Mucosa of descending colon (tissue), 3 donors: ENCODE measurements around the gene IPO13. TPM values are rescaled to one million over a fixed set of nuclear protein-coding genes. Genes with fewer than 3 reads are reported as not detected.
A peak's percentile ranks its signal among the peaks of the same experiment; 100 is the strongest.

ENCODE experiments used
- ATAC-seq: fragments of 200-7000 bp; cut with Tn5 transposase; one replicate; pipeline ENCODE4 v1.9.1; 2020; ENCODE audit warnings: mild to moderate bottlenecking, moderate library complexity
- DNase-seq, 3 donors: peaks; one replicate each; pipeline ENCODE4 v3.0.0-alpha.2; 2020
- H3K36me3 ChIP-seq: fragments of 200-600 bp; one replicate; pipeline ENCODE4 v1.8.0; 2021; ENCODE audit warnings: low read depth, mild to moderate bottlenecking
- H3K4me1 ChIP-seq: fragments of 200-600 bp; one replicate; pipeline ENCODE4 v1.8.0; 2021; ENCODE audit warnings: low read depth, mild to moderate bottlenecking
- H3K4me3 ChIP-seq: fragments of 200-600 bp; one replicate; pipeline ENCODE4 v1.8.0; 2021; ENCODE audit warnings: mild to moderate bottlenecking
- H3K9me3 ChIP-seq: fragments of 200-600 bp; one replicate; pipeline ENCODE4 v1.8.0; 2021; ENCODE audit warnings: mild to moderate bottlenecking
- CTCF ChIP-seq: fragments of 200-600 bp; IDR thresholded peaks from one replicate; pipeline ENCODE4 v1.8.0; 2022; ENCODE audit warnings: antibody characterized with exemption, mild to moderate bottlenecking
- intact Hi-C, 2 donors: fragments of 100-400 bp; cut with DNase I in 1 of 2; cut with micrococcal nuclease in 1 of 2; formaldehyde crosslinking; loops; one replicate each; pipeline versions ENCODE4 v1.11.0 to v1.11.1; 2022; cut with DNase I, micrococcal nuclease
- total RNA-seq, 3 donors: library from RNA; stranded (reverse); fragmentation: NEBNext Ultra II Directional in 2 of 3; extraction: Animal tissue kit (Norgen Biotek cat#: 25700) in 2 of 3; gene quantifications; one replicate each; pipeline versions ENCODE4 v1.2.1 to v1.2.4, GENCODE V29; 2021 to 2023
- donor health status: DM: no; HTN: no; CAD: no; lungs with moderate emphysema.
- donor health status: DM: no; HTN: no; CAD: no.
- donor health status: DM: no; HTN: yes; CAD: no.

The IPO13 gene
- total RNA-seq, 3 donors from 2014 or later, result 21.5 to 32.6 (median 22.3) TPM

DNA sequence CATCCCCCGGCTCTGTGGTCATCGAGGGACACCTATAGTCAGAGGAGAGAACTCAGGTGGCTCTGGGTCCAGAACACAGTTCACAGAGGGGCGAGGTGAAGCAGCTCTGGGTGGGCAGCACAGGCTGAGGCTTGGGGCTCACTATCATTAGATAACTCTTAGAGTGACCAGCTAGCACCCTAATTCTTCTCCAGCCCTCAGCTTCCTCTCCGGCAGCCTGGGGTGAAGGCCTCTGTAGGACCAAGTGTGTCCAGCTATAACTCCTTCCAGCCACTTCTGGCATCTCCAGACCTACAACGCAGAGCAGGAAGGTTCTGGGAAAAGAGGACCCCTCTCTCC lies 11.8 kb upstream of the IPO13 start:
- ATAC-seq (no peak), DNase-seq (no peak)
- Histone ChIP-seq H3K9me3 (no peaks in the 10 kb centered on the region), H3K4me3 (no peak overlapping the region), H3K4me1 (peaks cover 20% of the 10 kb centered on the region), H3K36me3 (no peaks in the 10 kb centered on the region)
- TF ChIP-seq CTCF, result no peak
- intact Hi-C loops, result loop anchor here (2.0 kb wide), 1 partner anchor 172 kb away; no protein-coding TSS in a partner anchor

- DNase-seq, result peak; percentile 75 to 82 (median 80)
Measured at GRCh38 chr1:43935711-43936427, 10.9 kb upstream of the IPO13 start.

GRCh38 chr1:43936431-43937151 lies 10.2 kb upstream of the IPO13 start:
- peak; percentile 34 for ATAC-seq
- Histone ChIP-seq H3K4me1 (peaks cover 20% of the 10 kb centered on the region), H3K36me3 (no peaks in the 10 kb centered on the region), H3K4me3 (peak overlapping the region; percentile 17), H3K9me3 (no peaks in the 10 kb centered on the region)
- peak; percentile 42 to 67 (median 59) for DNase-seq
- intact Hi-C loops, result no loop called here
- no peak for TF ChIP-seq CTCF

More at GRCh38 chr1:43935711-43936427, 10.9 kb upstream of the IPO13 start:
- intact Hi-C loops, result loop anchor here (2.0 kb wide), 1 partner anchor 173 kb away; no protein-coding TSS in a partner anchor
- peak overlapping the region; percentile 17 for H3K4me3 ChIP-seq
- peaks cover 20% of the 10 kb centered on the region for H3K4me1 ChIP-seq
- TF ChIP-seq CTCF, result no peak
- peak; percentile 85 for ATAC-seq
- no peaks in the 10 kb centered on the region for H3K36me3 ChIP-seq
- no peaks in the 10 kb centered on the region for H3K9me3 ChIP-seq

GRCh38 chr1:43937179-43937865 lies 9.4 kb upstream of the IPO13 start:
- Histone ChIP-seq H3K9me3 (no peaks in the 10 kb centered on the region), H3K4me1 (peaks cover 20% of the 10 kb centered on the region), H3K36me3 (no peaks in the 10 kb centered on the region), H3K4me3 (no peak overlapping the region)
- intact Hi-C loops, result no loop called here
- ATAC-seq, result no peak
- TF ChIP-seq CTCF, result no peak
- no peak for DNase-seq

DNA sequence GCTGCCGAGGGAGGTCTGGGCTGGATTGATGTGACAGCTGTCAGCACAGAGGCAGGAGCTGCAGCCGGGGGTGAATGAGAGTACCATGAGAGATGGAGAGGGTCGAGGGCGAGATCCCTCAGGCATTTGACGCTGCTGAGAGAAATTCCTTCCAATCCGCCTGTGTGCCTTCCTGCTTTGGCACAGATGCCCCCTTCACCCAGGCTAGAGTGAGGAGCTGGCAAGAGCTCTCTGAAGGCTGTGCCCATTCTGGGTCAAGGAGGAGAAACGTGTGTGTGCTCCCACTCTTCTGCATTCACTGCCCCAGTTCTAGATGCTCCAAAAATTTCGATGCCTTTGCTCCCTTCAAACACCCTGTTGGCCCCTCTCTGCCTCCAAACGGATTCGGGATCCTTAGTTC lies 8.4 kb upstream of the IPO13 start:
- ATAC-seq (no peak), DNase-seq (no peak)
- Histone ChIP-seq H3K4me1 (peaks cover 15% of the 10 kb centered on the region), H3K9me3 (no peaks in the 10 kb centered on the region), H3K36me3 (no peaks in the 10 kb centered on the region), H3K4me3 (no peak overlapping the region)
- intact Hi-C loops, result no loop called here
- no peak for TF ChIP-seq CTCF
